ENCODE results near the gene PUM1.

The PUM1 gene

GRCh38 chr1:30906631-30907441 is 158.7 kb downstream of the PUM1 start:
- DNase-seq, result no peak

GRCh38 chr1:30905916-30906620 is 159.4 kb downstream of the PUM1 start:
- no peak for DNase-seq

GRCh38 chr1:30905403-30905802 is 160.1 kb downstream of the PUM1 start:
- no peak for DNase-seq

- DNase-seq, result no peak
These were observed 160.6 kb downstream of the PUM1 start for GRCh38 chr1:30904962-30905335.

GRCh38 chr1:30904191-30904961 is 161.1 kb downstream of the PUM1 start:
- DNase-seq, result no peak

- DNase-seq, result no peak
These were observed 162.0 kb downstream of the PUM1 start for GRCh38 chr1:30903343-30904034.

- no peak for DNase-seq
These were observed 162.8 kb downstream of the PUM1 start for GRCh38 chr1:30902593-30903290.

- no peak for DNase-seq
These were observed 163.5 kb downstream of the PUM1 start for GRCh38 chr1:30901798-30902581.

- no peak for DNase-seq
These were observed 164.5 kb downstream of the PUM1 start for GRCh38 chr1:30900931-30901560.

- DNase-seq, result no peak
These were observed 165.0 kb downstream of the PUM1 start for GRCh38 chr1:30900486-30900885.

- DNase-seq, result no peak
These were observed 165.7 kb downstream of the PUM1 start for GRCh38 chr1:30899577-30900389.

- DNase-seq, result no peak
These were observed 167.3 kb downstream of the PUM1 start for GRCh38 chr1:30898031-30898815.

- no peak for DNase-seq
These were observed 168.6 kb downstream of the PUM1 start for GRCh38 chr1:30896905-30897304.

GRCh38 chr1:30895944-30896660 is 169.4 kb downstream of the PUM1 start:
- DNase-seq, result no peak

- no peak for DNase-seq
These were observed 170.1 kb downstream of the PUM1 start for GRCh38 chr1:30895382-30895943.

GRCh38 chr1:30894508-30894973 is 171.0 kb downstream of the PUM1 start:
- no peak for DNase-seq

- DNase-seq, result no peak
These were observed 171.6 kb downstream of the PUM1 start for GRCh38 chr1:30893776-30894507.

Measured in right kidney (tissue), 1 donor.